GM06990 (cell line): ENCODE measurements around the gene EIF2D.

ENCODE experiments used
- DNase-seq: peaks from one replicate; pipeline ENCODE4 v3.0.0-alpha.2; 2011; ENCODE audit not compliant: insufficient read length; ENCODE audit errors: extremely low read depth
- H3K27me3 ChIP-seq: replicated peaks from 2 replicates; pipeline ENCODE4 v1.6.0; 2011; ENCODE audit warnings: low read length; ENCODE audit not compliant: control insufficient read depth, insufficient read depth
- H3K36me3 ChIP-seq: 2 replicates; pipeline ENCODE4 v1.5.1; 2011; ENCODE audit warnings: low read length; ENCODE audit not compliant: control insufficient read depth, insufficient read depth
- H3K4me3 ChIP-seq: replicated peaks from 2 replicates; pipeline ENCODE4 v1.5.1; 2011; ENCODE audit warnings: low read depth, mild to moderate bottlenecking, control low read depth, low read length
- CTCF ChIP-seq: IDR thresholded peaks from 2 replicates; pipeline ENCODE4 v1.5.1; 2011; ENCODE audit warnings: low read length, control low read depth, mild to moderate bottlenecking, inconsistent platforms; ENCODE audit not compliant: insufficient read depth, poor library complexity, severe bottlenecking

EIF2D gene

GRCh38 chr1:206589206-206589605 is 23.1 kb downstream of the EIF2D start:
- peaks cover 35% of the 10 kb centered on the region for H3K36me3 ChIP-seq

GRCh38 chr1:206588492-206588891 is 23.8 kb downstream of the EIF2D start:
- Histone ChIP-seq H3K4me3 (no peak overlapping the region), H3K27me3 (no peaks in the 10 kb centered on the region), H3K36me3 (peaks cover 38% of the 10 kb centered on the region)
- TF ChIP-seq CTCF, result no peak
- DNase-seq, result no peak

More at GRCh38 chr1:206589206-206589605, 23.1 kb downstream of the EIF2D start:
- no peak for TF ChIP-seq CTCF
- no peak for DNase-seq
- Histone ChIP-seq H3K27me3 (no peaks in the 10 kb centered on the region), H3K4me3 (no peak overlapping the region)

- Histone ChIP-seq H3K36me3 (peaks cover 37% of the 10 kb centered on the region), H3K4me3 (no peak overlapping the region), H3K27me3 (no peaks in the 10 kb centered on the region)
- no peak for DNase-seq
- TF ChIP-seq CTCF, result no peak
Measured at GRCh38 chr1:206587904-206588303, 24.4 kb downstream of the EIF2D start.

GRCh38 chr1:206586501-206587445 is 25.5 kb downstream of the EIF2D start:
- Histone ChIP-seq H3K4me3 (no peak overlapping the region), H3K36me3 (peaks cover 31% of the 10 kb centered on the region), H3K27me3 (no peaks in the 10 kb centered on the region)
- DNase-seq, result no peak
- TF ChIP-seq CTCF, result no peak

- Histone ChIP-seq H3K36me3 (peaks cover 29% of the 10 kb centered on the region), H3K27me3 (no peaks in the 10 kb centered on the region), H3K4me3 (no peak overlapping the region)
- no peak for DNase-seq
- TF ChIP-seq CTCF, result no peak
Measured at GRCh38 chr1:206584683-206585082, 27.6 kb downstream of the EIF2D start.
